RWPE2 (cell line): ENCODE data around the gene AKR1C1.
"Not testable (repeated sequence)": the region's sequence is repeated elsewhere in the genome, so short reads cannot be mapped to it uniquely, and the experiment has no call there.

Experiments used
- ATAC-seq: fragments of 200-7000 bp; cut with Tn5 transposase; 3 replicates; pipeline ENCODE4 v1.9.1; 2021; ENCODE audit warnings: low read depth
- DNase-seq: peaks from one replicate; pipeline ENCODE4 v3.0.0-alpha.2; 2020; ENCODE audit warnings: low spot score
- H3K27ac ChIP-seq: fragments of 450-650 bp; 2 replicates; pipeline ENCODE4 v1.5.1; 2017; ENCODE audit warnings: mild to moderate bottlenecking; ENCODE audit not compliant: poor library complexity, severe bottlenecking
- H3K27me3 ChIP-seq: fragments of 250-450 bp; sonication (Bioruptor Pico); 2 replicates; pipeline ENCODE4 v1.5.1; 2021; ENCODE audit warnings: mild to moderate bottlenecking, moderate library complexity; ENCODE audit not compliant: insufficient read depth, poor library complexity, severe bottlenecking
- H3K36me3 ChIP-seq: fragments of 250-450 bp; sonication (Bioruptor Pico); 2 replicates; pipeline ENCODE4 v1.5.1; 2020; ENCODE audit warnings: low read depth, mild to moderate bottlenecking, moderate library complexity
- H3K4me1 ChIP-seq: fragments of 250-450 bp; sonication (Bioruptor Pico); 2 replicates; pipeline ENCODE4 v1.5.1; 2021; ENCODE audit warnings: mild to moderate bottlenecking, moderate library complexity; ENCODE audit not compliant: insufficient read depth, poor library complexity, severe bottlenecking
- H3K4me3 ChIP-seq: fragments of 250-450 bp; sonication (Bioruptor Pico); 2 replicates; pipeline ENCODE4 v1.5.1; 2021; ENCODE audit warnings: mild to moderate bottlenecking, moderate library complexity; ENCODE audit not compliant: severe bottlenecking
- H3K9me3 ChIP-seq: fragments of 250-450 bp; sonication (Bioruptor Pico); 2 replicates; pipeline ENCODE4 v1.5.1; 2021; ENCODE audit warnings: mild to moderate bottlenecking, moderate library complexity; ENCODE audit not compliant: severe bottlenecking
- CTCF ChIP-seq: fragments of 450-650 bp; IDR thresholded peaks from one replicate; pipeline ENCODE4 v1.5.1; 2017; ENCODE audit warnings: mild to moderate bottlenecking, moderate library complexity; ENCODE audit not compliant: poor library complexity, severe bottlenecking

Gene AKR1C1

GRCh38 chr10:4990217-4990616 lies 27.0 kb downstream of the AKR1C1 start:
- no peak overlapping the region for H3K27ac ChIP-seq
- ATAC-seq: no peak
- H3K9me3 ChIP-seq: no peaks in the 10 kb centered on the region
- DNase-seq: no peak
- no peaks in the 10 kb centered on the region for H3K36me3 ChIP-seq
- no peak overlapping the region for H3K4me3 ChIP-seq
- H3K4me1 ChIP-seq: no peaks in the 10 kb centered on the region
- no peaks in the 10 kb centered on the region for H3K27me3 ChIP-seq
- TF ChIP-seq CTCF: no peak

- not testable (repeated sequence) for H3K27ac ChIP-seq, H3K9me3 ChIP-seq, H3K4me3 ChIP-seq, H3K36me3 ChIP-seq, H3K4me1 ChIP-seq, H3K27me3 ChIP-seq, ATAC-seq, DNase-seq
These were observed 28.2 kb downstream of the AKR1C1 start for GRCh38 chr10:4991463-4991862.

- H3K4me3 ChIP-seq, ATAC-seq, H3K4me1 ChIP-seq, H3K27ac ChIP-seq, DNase-seq, H3K36me3 ChIP-seq, H3K9me3 ChIP-seq, H3K27me3 ChIP-seq: not testable (repeated sequence)
These were observed 29.3 kb downstream of the AKR1C1 start for GRCh38 chr10:4992564-4992963.

GRCh38 chr10:4994260-4994659 lies 31.0 kb downstream of the AKR1C1 start:
- not testable (repeated sequence) for ATAC-seq, H3K27me3 ChIP-seq, DNase-seq, H3K4me1 ChIP-seq, H3K4me3 ChIP-seq, H3K36me3 ChIP-seq, H3K9me3 ChIP-seq, H3K27ac ChIP-seq

GRCh38 chr10:4998671-4999070 lies 35.5 kb downstream of the AKR1C1 start:
- Histone ChIP-seq H3K4me1 (no peaks in the 10 kb centered on the region), H3K9me3 (no peaks in the 10 kb centered on the region), H3K27me3 (no peaks in the 10 kb centered on the region), H3K36me3 (no peaks in the 10 kb centered on the region), H3K4me3 (no peak overlapping the region), H3K27ac (no peak overlapping the region)
- ATAC-seq (no peak), DNase-seq (no peak)
- no peak for TF ChIP-seq CTCF

GRCh38 chr10:5002013-5002727 lies 39.0 kb downstream of the AKR1C1 start:
- Histone ChIP-seq H3K4me3 (no peak overlapping the region), H3K36me3 (no peaks in the 10 kb centered on the region), H3K4me1 (no peaks in the 10 kb centered on the region), H3K27me3 (no peaks in the 10 kb centered on the region), H3K9me3 (peaks cover 2% of the 10 kb centered on the region), H3K27ac (no peak overlapping the region)
- no peak for DNase-seq
- ATAC-seq: no peak
- TF ChIP-seq CTCF: no peak

- not testable (repeated sequence) for H3K27me3 ChIP-seq, H3K27ac ChIP-seq, H3K4me1 ChIP-seq, H3K9me3 ChIP-seq, H3K4me3 ChIP-seq, DNase-seq, H3K36me3 ChIP-seq
- peak; percentile 99 for ATAC-seq
These were observed 40.2 kb downstream of the AKR1C1 start, which contains the start of gene AKR1C2 for GRCh38 chr10:5003127-5004029. Gene AKR1C2, minus strand, starts transcription at chr10:5003857. Its CDS starts 22 bp downstream, at chr10:5003835.

- H3K27me3 ChIP-seq, H3K4me3 ChIP-seq, H3K27ac ChIP-seq, H3K9me3 ChIP-seq, H3K4me1 ChIP-seq, DNase-seq, H3K36me3 ChIP-seq: not testable (repeated sequence)
- peak; percentile 11; the same call in 1 of the 3 replicates for ATAC-seq
These were observed 40.8 kb downstream of the AKR1C1 start for GRCh38 chr10:5004030-5004385.
